Esophagus squamous epithelium (tissue), 5 donors: Measurements from ENCODE around the gene RP9. TPM values are rescaled to one million over a fixed set of nuclear protein-coding genes. Genes with fewer than 3 reads are reported as not detected.

Source experiments
- DNase-seq: peaks from one replicate; lab custom pipeline; 2025; lab: John Stamatoyannopoulos, UW
- H3K27ac ChIP-seq, 4 donors: fragments of 200-600 bp; sonication (generic); one replicate each; pipeline ENCODE4 v1.5.1; 2016 to 2019; ENCODE audit warnings: mild to moderate bottlenecking in 1 of 4
- H3K27me3 ChIP-seq, 4 donors: fragments of 200-600 bp; sonication (generic); 1 replicate in 3 of 4; 2 replicates in 1 of 4; pipeline versions ENCODE4 v1.5.1 to v1.6.0; 2017 to 2021; ENCODE audit warnings: antibody characterized with exemption in 1 of 4
- H3K36me3 ChIP-seq, 3 donors: fragments of 200-600 bp; sonication (generic); one replicate each; pipeline ENCODE4 v1.5.1; 2016 to 2019
- H3K4me1 ChIP-seq, 3 donors: fragments of 200-600 bp; sonication (generic); one replicate each; pipeline ENCODE4 v1.5.1; 2017 to 2019
- H3K4me3 ChIP-seq, 4 donors: fragments of 200-600 bp; sonication (generic); 1 replicate in 3 of 4; 2 replicates in 1 of 4; pipeline ENCODE4 v1.5.1; 2016 to 2019; ENCODE audit warnings: mild to moderate bottlenecking in 2 of 4, moderate library complexity in 1 of 4
- H3K9me3 ChIP-seq, 3 donors: fragments of 200-600 bp; sonication (generic); one replicate each; pipeline ENCODE4 v1.5.1; 2016 to 2019
- CTCF ChIP-seq, 6 experiments: fragments of 450-650 bp in 4 of 6; fragments of 200-600 bp in 2 of 6; sonication (generic) in 2 of 6; IDR thresholded peaks; one replicate each; pipeline ENCODE4 v1.5.1; 2016 to 2019; ENCODE audit warnings: antibody characterized with exemption in 6 of 6, mild to moderate bottlenecking in 4 of 6, moderate library complexity in 4 of 6
- POLR2A ChIP-seq, 4 donors: fragments of 450-650 bp; IDR thresholded peaks; one replicate each; pipeline ENCODE4 v1.6.1; 2017; ENCODE audit warnings: antibody characterized with exemption in 4 of 4, mild to moderate bottlenecking in 4 of 4, moderate library complexity in 3 of 4
- WGBS, 2 donors: methylation state at CpG; one replicate each; pipeline ENCODE4 v1.1.5; 2018; 5-methylcytosine and 5-hydroxymethylcytosine counted together
- intact Hi-C: fragments of 100-400 bp; cut with DNase I; formaldehyde crosslinking; loops from one replicate; pipeline ENCODE4 v1.15.0; 2022
- small RNA-seq, 4 donors: library from RNA; depleted of rRNA; stranded (forward); fragments of <200 nt; gene quantifications; one replicate each; pipeline ENCODE3, GENCODE V24; 2016
- total RNA-seq, 4 donors: library from RNA; depleted of rRNA; stranded (reverse); fragments of >200 nt; gene quantifications; one replicate each; pipeline ENCODE4 v1.1.0, GENCODE V29; 2016
- donor health status: DM: yes; HTN: yes; CAD: no.

The RP9 gene
- total RNA-seq, 4 donors from 2014 or later: 1.5 to 5.9 (median 4.4) TPM

GRCh38 chr7:33048257-33048656 is 60.9 kb downstream of the RP9 start:
- H3K27ac ChIP-seq: no peak overlapping the region
- peaks cover 0 to 63% (median 28%) of the 10 kb centered on the region in 3 donors for H3K4me1 ChIP-seq
- H3K9me3 ChIP-seq: no peaks in the 10 kb centered on the region
- no peaks in the 10 kb centered on the region for H3K27me3 ChIP-seq
- no peaks in the 10 kb centered on the region for H3K36me3 ChIP-seq
- DNase-seq: no peak
- TF ChIP-seq POLR2A (IDR thresholded peaks at IDR 0.05) (no peak), CTCF (IDR thresholded peaks at IDR 0.05) (no peak)
- H3K4me3 ChIP-seq: no peak overlapping the region
- WGBS, 2 donors: 92 to 94% methylated on average over 3 of the region's 3 CpGs
- intact Hi-C loops: no loop called here

- Histone ChIP-seq H3K36me3 (no peaks in the 10 kb centered on the region), H3K9me3 (no peaks in the 10 kb centered on the region), H3K4me1 (peaks cover 8 to 77% (median 16%) of the 10 kb centered on the region in 3 donors), H3K27ac (no peak overlapping the region), H3K27me3 (no peaks in the 10 kb centered on the region), H3K4me3 (no peak overlapping the region)
- no peak for DNase-seq
- TF ChIP-seq CTCF (IDR thresholded peaks at IDR 0.05) (no peak), POLR2A (IDR thresholded peaks at IDR 0.05) (no peak)
- WGBS, 2 donors: 17 to 42% methylated on average over 2 of the region's 2 CpGs
- intact Hi-C loops: no loop called here
Observed at GRCh38 chr7:33044986-33045385, 64.2 kb downstream of the RP9 start.

Small RNAs within 50 kb of the gene (small RNA-seq; reads per million reads assigned to genes)
- gene AC074338.1 (0 reads per million in 4 donors), gene RN7SL505P (0 reads per million in 4 donors)

Other genes with a start within 250 kb of the RP9 start
- gene KBTBD2, start 217.6 kb downstream of the RP9 start, total RNA-seq: 10 to 100 TPM; 13.3 to 36.4 (median 23.8) TPM
- gene FKBP9, start 152.0 kb downstream of the RP9 start, total RNA-seq: 10 to 100 TPM; 47.8 to 82.6 (median 75.8) TPM
- 10 to 100 TPM; 13.1 to 30.8 (median 26.8) TPM for gene NT5C3A, start 46.6 kb downstream of the RP9 start, total RNA-seq
- 10 to 100 TPM in 1 of 4 donors, 1 to 10 TPM in 3; 4.8 to 16.8 (median 7.6) TPM for gene BBS9, start 20.2 kb upstream of the RP9 start, total RNA-seq